A204.1 (cell line): ENCODE data around the gene HRH3.

Source experiments
- FAIRE-seq: peaks from 2 replicates; lab custom pipeline; 2012; peaks lifted over from hg19 to GRCh38; lab: Jason Lieb, UNC

HRH3 gene

GRCh38 chr20:62243906-62244515 lies 23.9 kb upstream of the HRH3 start:
- FAIRE-seq = no peak

DNA sequence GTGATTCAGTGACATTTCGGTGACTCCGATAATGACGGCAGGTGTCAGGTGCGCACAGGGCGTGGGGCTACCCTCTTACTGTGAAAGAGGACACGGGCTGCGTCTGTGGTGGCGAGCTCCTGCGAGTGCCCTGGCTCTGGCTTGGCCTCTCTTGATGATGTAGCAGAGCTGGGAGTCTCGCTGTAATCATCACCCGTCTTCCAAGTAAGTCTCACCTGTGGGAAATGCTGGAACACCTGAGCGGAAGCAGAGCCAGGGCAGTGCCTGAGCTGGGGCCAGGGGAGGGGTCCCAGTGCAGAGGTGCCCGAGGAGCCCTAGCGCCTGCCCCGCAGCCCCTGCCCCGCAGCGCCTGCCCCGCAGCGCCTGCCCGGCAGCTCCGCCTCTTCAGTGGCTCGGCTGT lies 23.0 kb upstream of the HRH3 start:
- FAIRE-seq = no peak

GRCh38 chr20:62242176-62242575 lies 22.1 kb upstream of the HRH3 start:
- no peak for FAIRE-seq

GRCh38 chr20:62241506-62241905 lies 21.4 kb upstream of the HRH3 start:
- FAIRE-seq = no peak

DNA sequence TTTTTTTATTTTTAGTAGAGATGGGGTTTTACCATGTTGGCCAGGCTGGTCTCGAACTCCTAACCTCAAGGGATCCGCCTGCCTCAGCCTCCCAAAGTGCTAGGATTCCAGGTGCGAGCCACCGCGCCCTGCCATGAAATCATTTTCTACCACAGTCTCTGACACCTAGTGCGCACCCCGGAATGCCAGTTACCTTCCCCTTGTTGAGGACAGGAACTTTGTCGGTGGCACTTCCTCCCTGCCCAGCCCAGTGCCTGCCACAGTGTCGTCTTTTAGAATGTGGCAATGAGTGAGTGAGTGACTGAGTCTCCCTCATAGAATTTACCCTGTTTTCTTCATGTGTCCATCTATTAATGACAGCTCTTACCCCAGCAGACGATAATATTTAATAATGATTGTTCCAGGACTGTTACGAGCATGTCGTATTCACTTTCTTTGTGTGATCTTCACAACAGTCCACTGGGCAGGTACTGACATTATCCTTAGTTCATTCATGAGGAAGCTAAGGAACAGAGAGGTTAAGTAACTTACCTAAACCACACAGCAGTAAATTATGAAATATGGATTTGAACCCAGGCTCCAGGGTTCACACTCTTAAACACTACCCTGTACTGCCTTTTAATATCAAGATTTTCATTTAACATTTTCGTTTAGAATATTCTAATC lies 20.1 kb upstream of the HRH3 start:
- no peak for FAIRE-seq

GRCh38 chr20:62239278-62239879 lies 19.3 kb upstream of the HRH3 start:
- FAIRE-seq = no peak

DNA sequence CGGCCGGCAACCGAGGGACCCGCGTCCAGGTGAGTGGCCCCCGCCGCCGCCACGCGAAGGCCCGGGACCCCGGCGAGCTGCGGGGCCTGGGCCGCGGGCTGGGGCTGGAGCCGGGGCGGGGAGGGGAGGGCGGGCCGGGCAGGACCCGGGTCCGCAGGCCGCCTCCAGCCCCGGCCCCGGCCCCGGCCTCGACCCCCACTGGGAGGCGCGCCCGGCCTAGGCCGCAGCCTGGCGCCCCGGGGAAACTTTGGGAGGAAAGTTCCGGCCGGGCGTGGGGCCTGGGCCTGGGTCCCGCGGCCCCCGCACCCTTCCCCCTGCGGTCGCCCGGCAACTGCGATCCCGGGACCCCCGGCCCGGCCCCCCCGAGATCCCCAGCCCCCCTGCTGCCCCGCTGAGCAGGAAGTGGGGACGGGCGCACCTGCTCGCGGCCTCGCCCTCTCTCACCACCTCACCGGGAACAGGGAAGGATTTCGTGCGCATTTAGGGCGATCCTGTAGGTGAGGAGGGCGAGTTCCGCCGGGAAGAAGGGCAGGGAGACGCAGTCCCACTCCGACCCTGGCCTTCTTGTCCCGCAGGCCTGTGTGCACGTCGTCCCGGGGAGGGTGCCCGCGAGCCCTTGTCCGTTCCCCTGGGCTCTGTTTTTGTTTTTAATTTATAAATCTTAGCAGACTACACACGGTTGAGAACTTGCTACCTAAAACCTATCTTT lies 18.6 kb upstream of the HRH3 start:
- no peak for FAIRE-seq

DNA sequence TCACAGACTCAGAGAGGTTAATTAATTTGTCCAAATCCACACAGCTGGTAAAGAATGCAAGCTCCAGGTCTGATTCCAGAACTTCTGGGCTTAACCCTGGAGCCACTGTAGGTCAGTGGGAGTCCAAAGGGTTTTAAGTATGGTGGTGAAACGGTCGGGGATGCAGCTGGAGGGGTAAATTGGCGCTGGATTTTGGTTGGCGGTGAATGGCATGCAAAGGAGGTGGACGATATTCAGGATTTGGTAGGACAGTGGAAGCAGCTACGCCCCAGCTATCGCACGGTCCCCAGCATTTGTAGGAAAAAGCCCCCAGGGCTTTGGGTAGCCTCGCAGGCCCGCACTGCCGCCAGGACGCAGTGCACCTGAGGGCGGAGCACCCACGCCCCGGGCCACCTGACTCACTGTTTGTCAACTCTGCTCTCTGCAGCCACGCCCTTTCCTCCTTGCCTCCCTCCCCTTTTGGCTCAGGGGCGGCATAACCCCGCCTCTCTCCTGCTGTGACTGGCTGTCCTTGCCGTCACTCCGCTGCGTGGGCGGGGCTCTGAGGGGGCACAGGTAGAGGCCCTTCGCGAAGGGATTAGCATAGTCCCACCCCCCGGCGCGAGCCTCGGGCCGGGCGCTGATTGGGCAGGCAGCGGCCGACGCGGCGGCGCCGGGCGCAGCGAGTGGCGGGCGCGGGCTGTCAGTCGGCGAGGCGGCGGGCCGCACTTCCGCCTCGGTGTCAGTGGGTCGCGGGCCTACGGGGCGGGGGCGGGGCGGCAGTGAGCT lies 17.9 kb upstream of the HRH3 start, which contains the start of gene OSBPL2:
TSS of gene OSBPL2 (plus strand) at position 721 of the 768 bp plus-strand sequence. CDS start 17,664 bp downstream, outside the sequence.
- FAIRE-seq = peak; percentile 81

DNA sequence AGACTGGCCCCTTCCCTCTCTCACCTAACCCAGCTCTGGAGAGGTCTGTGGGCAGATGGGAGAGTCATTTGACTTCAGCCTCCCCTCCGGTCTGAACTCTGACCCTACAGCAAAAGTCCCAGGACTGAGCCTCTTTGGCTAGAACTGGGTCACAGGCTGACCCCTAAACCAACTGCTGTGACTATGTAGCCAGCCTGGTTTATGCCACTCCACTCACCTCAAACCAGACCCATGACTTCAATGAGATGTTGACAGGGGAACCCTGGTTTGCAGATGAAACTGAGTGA lies 17.4 kb upstream of the HRH3 start:
- FAIRE-seq = no peak

GRCh38 chr20:62236766-62237513 lies 16.9 kb upstream of the HRH3 start:
- no peak for FAIRE-seq

GRCh38 chr20:62236200-62236599 lies 16.1 kb upstream of the HRH3 start:
- no peak for FAIRE-seq

- FAIRE-seq = no peak
Observed at GRCh38 chr20:62235777-62236157, 15.7 kb upstream of the HRH3 start.

GRCh38 chr20:62235001-62235776 lies 15.1 kb upstream of the HRH3 start:
- FAIRE-seq = no peak

DNA sequence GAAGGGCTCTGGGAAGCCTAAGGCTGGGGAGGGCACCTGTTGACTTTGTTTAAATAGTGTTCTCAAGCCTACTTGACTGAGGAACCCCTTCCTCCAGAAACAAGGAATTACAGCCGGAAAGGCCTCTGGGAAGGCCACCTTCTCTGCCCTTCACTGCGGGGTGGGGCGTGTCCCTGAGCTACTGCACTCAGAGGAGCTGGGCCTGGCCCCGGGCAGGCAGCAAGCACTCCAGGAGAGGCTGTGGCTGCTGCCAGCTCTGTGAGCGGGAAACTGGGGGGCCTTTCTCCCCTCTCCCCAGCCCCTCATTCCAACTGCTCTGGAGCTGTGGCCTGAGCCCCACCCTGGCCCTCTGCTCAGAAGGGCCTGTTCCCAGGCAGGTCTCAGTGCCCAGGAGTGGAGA lies 14.3 kb upstream of the HRH3 start:
- FAIRE-seq = no peak

GRCh38 chr20:62233684-62234083 lies 13.6 kb upstream of the HRH3 start:
- FAIRE-seq = no peak

- FAIRE-seq = no peak
Observed at GRCh38 chr20:62232770-62233645, 12.9 kb upstream of the HRH3 start.

GRCh38 chr20:62232194-62232593 lies 12.1 kb upstream of the HRH3 start:
- no peak for FAIRE-seq

DNA sequence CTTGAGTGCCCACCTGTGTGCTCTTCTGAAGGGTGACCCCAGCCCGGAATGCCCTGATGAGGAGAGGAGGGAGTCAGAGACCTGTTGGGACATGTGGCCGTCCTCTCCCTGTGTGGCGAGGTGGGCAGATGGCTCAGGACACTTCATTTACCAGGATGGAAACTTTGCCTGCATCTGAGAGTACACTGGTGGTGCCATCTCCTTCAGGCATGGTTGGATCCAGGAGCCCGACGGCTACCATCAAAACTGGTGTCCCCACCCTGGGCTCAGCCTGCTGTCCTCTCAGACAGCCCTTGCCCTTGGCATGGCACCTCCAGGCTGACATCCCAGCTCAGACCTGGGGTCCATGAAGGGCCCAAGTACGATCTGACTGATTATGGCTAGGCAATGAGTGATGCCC lies 11.2 kb upstream of the HRH3 start:
- no peak for FAIRE-seq

DNA sequence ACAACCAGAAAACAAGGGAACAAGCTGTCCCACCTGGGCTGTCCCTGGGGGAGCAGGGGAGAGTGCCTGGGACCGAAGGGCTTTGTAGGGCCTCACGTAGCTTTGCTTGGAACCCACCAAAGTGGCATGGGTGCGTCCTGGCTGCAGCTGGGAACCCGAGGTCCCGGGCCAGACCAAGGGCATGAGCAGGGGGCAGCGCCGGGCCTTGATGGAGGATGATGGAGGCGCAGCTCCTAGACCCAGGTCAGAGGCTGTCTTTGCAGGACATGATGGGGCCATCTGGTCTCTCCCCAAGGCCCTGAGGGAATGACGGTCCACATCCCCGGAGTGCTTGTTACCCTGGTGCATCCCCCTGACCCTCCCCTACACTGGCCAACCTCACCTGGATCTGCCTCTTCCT lies 10.6 kb upstream of the HRH3 start:
- FAIRE-seq = no peak

- FAIRE-seq = no peak
Observed at GRCh38 chr20:62230276-62230675, 10.2 kb upstream of the HRH3 start.
